ENCODE measurements around the gene GMPPA. TPM values are rescaled to one million over a fixed set of nuclear protein-coding genes. Genes with fewer than 3 reads are reported as not detected.

GMPPA gene
- total and polyA plus RNA-seq, 9 of the 15 experiments (the other 6 are each of a cell fraction or from before 2014, with no cell fraction given), result 7.0 to 101 (median 66.7) TPM

DNA sequence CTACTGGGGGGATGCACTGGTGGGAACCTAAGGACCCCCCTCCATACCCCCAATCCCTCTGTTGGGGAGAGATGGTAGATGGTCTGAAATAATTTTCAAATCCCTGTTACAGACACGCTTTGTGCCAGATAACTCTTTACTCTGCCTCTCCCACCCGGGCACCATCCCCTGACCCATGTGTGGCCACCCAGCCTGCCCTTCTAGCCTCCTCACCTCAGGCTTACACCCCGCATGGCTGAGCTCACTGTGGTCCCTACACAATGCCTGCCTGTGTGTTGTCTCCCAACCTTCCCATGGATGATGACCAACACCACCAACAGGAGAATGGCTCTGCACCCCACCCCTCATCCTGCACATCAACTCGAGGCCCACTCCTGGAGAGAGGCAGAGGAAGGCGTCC lies 49.1 kb upstream of the GMPPA start (continued):
- TF ChIP-seq, protein P1, sequence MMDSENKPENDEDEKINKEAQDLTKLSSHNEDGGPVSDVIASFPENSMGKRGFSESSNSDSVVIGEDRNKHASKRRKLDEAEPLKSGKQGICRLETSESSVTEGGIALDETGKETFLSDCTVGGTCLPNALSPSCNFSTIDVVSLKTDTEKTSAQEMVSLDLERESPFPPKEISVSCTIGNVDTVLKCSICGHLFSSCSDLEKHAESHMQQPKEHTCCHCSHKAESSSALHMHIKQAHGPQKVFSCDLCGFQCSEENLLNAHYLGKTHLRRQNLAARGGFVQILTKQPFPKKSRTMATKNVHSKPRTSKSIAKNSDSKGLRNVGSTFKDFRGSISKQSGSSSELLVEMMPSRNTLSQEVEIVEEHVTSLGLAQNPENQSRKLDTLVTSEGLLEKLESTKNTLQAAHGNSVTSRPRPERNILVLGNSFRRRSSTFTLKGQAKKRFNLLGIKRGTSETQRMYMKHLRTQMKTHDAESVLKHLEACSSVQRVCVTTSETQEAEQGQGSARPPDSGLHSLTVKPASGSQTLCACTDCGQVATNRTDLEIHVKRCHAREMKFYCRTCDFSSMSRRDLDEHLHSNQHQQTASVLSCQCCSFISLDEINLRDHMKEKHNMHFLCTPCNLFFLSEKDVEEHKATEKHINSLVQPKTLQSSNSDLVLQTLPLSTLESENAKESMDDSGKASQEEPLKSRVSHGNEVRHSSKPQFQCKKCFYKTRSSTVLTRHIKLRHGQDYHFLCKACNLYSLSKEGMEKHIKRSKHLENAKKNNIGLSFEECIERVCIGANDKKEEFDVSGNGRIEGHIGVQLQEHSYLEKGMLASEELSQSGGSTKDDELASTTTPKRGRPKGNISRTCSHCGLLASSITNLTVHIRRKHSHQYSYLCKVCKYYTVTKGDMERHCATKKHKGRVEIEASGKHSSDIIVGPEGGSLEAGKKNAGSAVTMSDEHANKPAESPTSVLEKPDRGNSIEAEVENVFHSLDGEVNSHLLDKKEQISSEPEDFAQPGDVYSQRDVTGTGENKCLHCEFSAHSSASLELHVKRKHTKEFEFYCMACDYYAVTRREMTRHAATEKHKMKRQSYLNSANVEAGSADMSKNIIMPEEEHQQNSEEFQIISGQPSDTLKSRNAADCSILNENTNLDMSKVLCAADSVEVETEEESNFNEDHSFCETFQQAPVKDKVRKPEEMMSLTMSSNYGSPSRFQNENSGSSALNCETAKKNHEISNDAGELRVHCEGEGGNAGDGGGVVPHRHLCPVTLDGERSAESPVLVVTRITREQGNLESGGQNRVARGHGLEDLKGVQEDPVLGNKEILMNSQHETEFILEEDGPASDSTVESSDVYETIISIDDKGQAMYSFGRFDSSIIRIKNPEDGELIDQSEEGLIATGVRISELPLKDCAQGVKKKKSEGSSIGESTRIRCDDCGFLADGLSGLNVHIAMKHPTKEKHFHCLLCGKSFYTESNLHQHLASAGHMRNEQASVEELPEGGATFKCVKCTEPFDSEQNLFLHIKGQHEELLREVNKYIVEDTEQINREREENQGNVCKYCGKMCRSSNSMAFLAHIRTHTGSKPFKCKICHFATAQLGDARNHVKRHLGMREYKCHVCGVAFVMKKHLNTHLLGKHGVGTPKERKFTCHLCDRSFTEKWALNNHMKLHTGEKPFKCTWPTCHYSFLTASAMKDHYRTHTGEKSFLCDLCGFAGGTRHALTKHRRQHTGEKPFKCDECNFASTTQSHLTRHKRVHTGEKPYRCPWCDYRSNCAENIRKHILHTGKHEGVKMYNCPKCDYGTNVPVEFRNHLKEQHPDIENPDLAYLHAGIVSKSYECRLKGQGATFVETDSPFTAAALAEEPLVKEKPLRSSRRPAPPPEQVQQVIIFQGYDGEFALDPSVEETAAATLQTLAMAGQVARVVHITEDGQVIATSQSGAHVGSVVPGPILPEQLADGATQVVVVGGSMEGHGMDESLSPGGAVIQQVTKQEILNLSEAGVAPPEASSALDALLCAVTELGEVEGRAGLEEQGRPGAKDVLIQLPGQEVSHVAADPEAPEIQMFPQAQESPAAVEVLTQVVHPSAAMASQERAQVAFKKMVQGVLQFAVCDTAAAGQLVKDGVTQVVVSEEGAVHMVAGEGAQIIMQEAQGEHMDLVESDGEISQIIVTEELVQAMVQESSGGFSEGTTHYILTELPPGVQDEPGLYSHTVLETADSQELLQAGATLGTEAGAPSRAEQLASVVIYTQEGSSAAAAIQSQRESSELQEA (IDR thresholded peaks at IDR 0.05; ENCODE audit: low read depth), result no peak
- TF ChIP-seq ETV1 (tag; conservative IDR thresholded peaks at IDR 0.05; ENCODE audit: low read depth) (no peak), ZNF197 (CRISPR knock-in tag; IDR thresholded peaks at IDR 0.05; ENCODE audit: low read depth) (no peak), NFXL1 (CRISPR knock-in tag; IDR thresholded peaks at IDR 0.05) (no peak), PHB2 (IDR thresholded peaks at IDR 0.05; ENCODE audit: low read depth) (no peak), TAL1 (IDR thresholded peaks at IDR 0.05) (no peak), ZNF133 (CRISPR knock-in tag; IDR thresholded peaks at IDR 0.05) (no peak), POLR3A (IDR thresholded peaks at IDR 0.05; ENCODE audit: borderline replicate concordance, extremely low read depth, insufficient read depth, insufficient read length) (no peak)
- TF ChIP-seq, protein P2, sequence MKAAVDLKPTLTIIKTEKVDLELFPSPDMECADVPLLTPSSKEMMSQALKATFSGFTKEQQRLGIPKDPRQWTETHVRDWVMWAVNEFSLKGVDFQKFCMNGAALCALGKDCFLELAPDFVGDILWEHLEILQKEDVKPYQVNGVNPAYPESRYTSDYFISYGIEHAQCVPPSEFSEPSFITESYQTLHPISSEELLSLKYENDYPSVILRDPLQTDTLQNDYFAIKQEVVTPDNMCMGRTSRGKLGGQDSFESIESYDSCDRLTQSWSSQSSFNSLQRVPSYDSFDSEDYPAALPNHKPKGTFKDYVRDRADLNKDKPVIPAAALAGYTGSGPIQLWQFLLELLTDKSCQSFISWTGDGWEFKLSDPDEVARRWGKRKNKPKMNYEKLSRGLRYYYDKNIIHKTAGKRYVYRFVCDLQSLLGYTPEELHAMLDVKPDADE (conservative IDR thresholded peaks at IDR 0.05; ENCODE audit: control insufficient read depth, low read depth, low read length), result no peak

Measured in K562 (cell line).